Aorta (tissue), 5 donors: Measurements from ENCODE around the gene IRF5. TPM values are rescaled to one million over a fixed set of nuclear protein-coding genes. Genes with fewer than 3 reads are reported as not detected.

Experiments
- ATAC-seq: fragments of 200-7000 bp; cut with Tn5 transposase; one replicate; pipeline ENCODE4 v1.9.1; 2022; ENCODE audit warnings: moderate library complexity; ENCODE audit not compliant: low FRiP score
- DNase-seq, 2 donors: peaks; one replicate each; pipeline ENCODE4 v3.0.0-alpha.2; 2020
- H3K27ac ChIP-seq, 2 donors: one replicate each; pipeline ENCODE4 v1.5.1; 2013; ENCODE audit warnings: low read length in 2 of 2, mild to moderate bottlenecking in 2 of 2, moderate library complexity in 2 of 2, control low read depth in 1 of 2, inconsistent platforms in 1 of 2, low read depth in 1 of 2
- H3K27me3 ChIP-seq, 2 donors: one replicate each; pipeline ENCODE4 v1.6.1; 2013; ENCODE audit warnings: control low read depth in 1 of 2, low read length in 1 of 2, mild to moderate bottlenecking in 1 of 2, moderate library complexity in 1 of 2; ENCODE audit not compliant: insufficient read depth in 2 of 2, control insufficient read depth in 1 of 2
- H3K36me3 ChIP-seq, 2 donors: one replicate each; pipeline ENCODE4 v1.6.1; 2013; ENCODE audit warnings: control low read depth in 1 of 2, low read length in 1 of 2, mild to moderate bottlenecking in 1 of 2; ENCODE audit not compliant: insufficient read depth in 2 of 2, control insufficient read depth in 1 of 2
- H3K4me1 ChIP-seq, 2 donors: one replicate each; pipeline ENCODE4 v1.6.1; 2013; ENCODE audit warnings: low read length in 2 of 2, control low read depth in 1 of 2, mild to moderate bottlenecking in 1 of 2, moderate library complexity in 1 of 2; ENCODE audit not compliant: insufficient read depth in 2 of 2, control insufficient read depth in 1 of 2
- H3K4me3 ChIP-seq, 2 donors: one replicate each; pipeline ENCODE4 v1.5.1; 2013; ENCODE audit warnings: low read length in 2 of 2, control low read depth in 1 of 2, mild to moderate bottlenecking in 1 of 2
- H3K9me3 ChIP-seq: one replicate; pipeline ENCODE4 v1.6.1; 2013; ENCODE audit warnings: mild to moderate bottlenecking, low read length; ENCODE audit not compliant: control insufficient read depth
- WGBS, 2 donors: extraction: QIAGEN DNeasy Blood & Tissue Kit; methylation state at CpG; one replicate each; pipeline ENCODE4 v1.1.7; 2013; 5-methylcytosine and 5-hydroxymethylcytosine counted together
- intact Hi-C, 2 donors: fragments of 100-400 bp; cut with DNase I; formaldehyde crosslinking; loops; one replicate each; pipeline versions ENCODE4 v1.14.2 to v1.15.0; 2022
- long read RNA-seq, 2 donors: library from polyadenylated mRNA; unstranded; transcript quantifications; one replicate each; pipeline ENCODE4 v2.0.0, GENCODE V29; 2020 to 2021
- polyA plus RNA-seq, 2 donors: library from polyadenylated mRNA; stranded (reverse); fragments of 200-250 nt; gene quantifications; one replicate each; pipeline ENCODE4 v1.2.3, GENCODE V29; 2013
- total RNA-seq, 2 donors: library from RNA; stranded (reverse); fragmentation: NEBNext Ultra II Directional; extraction: Animal tissue kit (Norgen Biotek cat#: 25700); gene quantifications; one replicate each; pipeline ENCODE4 v1.2.1, GENCODE V29; 2021
- donor health status: healthy with polysubstance abuse.
- donor health status: Bipolar disorder and iron deficiency.
- donor health status: DM: no; HTN: no; CAD: no.
- donor health status: DM: no; HTN: no; CAD: no.
- donor health status: DM: yes; HTN: yes; CAD: no.

Gene IRF5
- total RNA-seq, result 10 to 100 TPM in 1 of 2 donors, 1 to 10 TPM in 1; 9.6 to 15.5 TPM
- polyA plus RNA-seq, result 1 to 10 TPM; 4.0 to 7.8 TPM
- long read RNA-seq, donor 1, partial matches to known transcripts, result 4 of 14 reads
- long read RNA-seq, donor 1, other reads (novel, unspliced or antisense), result 10 of 14 reads
- long read RNA-seq, donor 2, partial matches to known transcripts, result 3 of 14 reads
- long read RNA-seq, donor 2, other reads (novel, unspliced or antisense), result 7 of 14 reads

DNA sequence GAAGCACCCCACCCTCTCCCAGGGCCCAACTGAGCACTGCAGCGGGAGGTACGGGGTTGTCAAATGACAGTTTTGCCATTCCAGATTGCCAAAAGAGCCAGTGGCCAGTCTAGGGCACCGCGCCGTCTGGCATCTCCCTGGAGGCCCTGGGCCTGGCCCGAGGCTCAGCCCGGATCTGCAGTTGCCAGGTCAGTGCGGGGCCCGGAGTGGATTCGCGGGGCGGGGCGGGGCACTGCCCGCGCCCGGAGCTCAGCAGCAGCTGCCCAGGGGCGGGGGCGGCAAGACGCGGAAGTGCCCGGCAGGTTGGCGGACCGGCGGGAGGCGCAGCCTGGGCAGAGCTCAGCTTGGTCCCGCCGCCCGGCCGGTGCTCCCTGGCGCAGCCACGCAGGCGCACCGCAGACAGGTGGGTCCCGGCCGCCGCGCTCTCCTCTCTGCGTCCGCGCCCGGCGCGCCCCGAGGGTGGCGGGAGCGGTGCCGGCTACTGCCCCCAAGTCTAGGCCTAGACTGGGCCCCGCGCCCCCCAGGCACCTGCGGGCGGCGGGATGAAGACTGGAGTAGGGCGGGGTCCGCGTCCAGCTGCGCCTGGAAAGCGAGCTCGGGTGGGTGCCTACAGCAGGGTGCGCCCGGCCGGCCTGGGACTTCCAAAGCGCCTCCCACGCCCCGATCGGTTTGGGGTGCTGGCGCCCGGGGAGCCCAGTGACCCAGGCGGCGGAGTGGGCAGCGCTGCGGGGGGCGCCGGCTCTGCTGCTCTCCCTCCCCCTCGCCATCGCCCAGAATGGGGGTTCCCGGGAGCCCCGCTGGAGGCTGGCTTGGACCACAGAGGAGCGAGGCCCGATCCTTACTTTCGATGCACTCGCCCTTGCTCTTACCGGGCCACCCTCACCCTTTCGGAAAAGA, at the start of gene IRF5:
Gene IRF5, plus strand, starts transcription at position 281 of the 897 bp plus-strand sequence. CDS start 4,155 bp downstream, outside the sequence.
- no peaks in the 10 kb centered on the region for H3K36me3 ChIP-seq
- intact Hi-C loops, result no loop called here
- H3K27ac ChIP-seq, result no peak within 1 kb of the TSS
- DNase-seq (peak; percentile 74 to 85), ATAC-seq (peak; percentile 49)
- H3K27me3 ChIP-seq, result no peaks in the 10 kb centered on the region
- H3K9me3 ChIP-seq, result no peaks in the 10 kb centered on the region
- WGBS, 2 donors, result 0 to 1% methylated on average over 54 to 83 of the region's 83 CpGs
- peak within 1 kb of the TSS; percentile 60 to 71 for H3K4me3 ChIP-seq
- no peaks in the 10 kb centered on the region for H3K4me1 ChIP-seq

DNA sequence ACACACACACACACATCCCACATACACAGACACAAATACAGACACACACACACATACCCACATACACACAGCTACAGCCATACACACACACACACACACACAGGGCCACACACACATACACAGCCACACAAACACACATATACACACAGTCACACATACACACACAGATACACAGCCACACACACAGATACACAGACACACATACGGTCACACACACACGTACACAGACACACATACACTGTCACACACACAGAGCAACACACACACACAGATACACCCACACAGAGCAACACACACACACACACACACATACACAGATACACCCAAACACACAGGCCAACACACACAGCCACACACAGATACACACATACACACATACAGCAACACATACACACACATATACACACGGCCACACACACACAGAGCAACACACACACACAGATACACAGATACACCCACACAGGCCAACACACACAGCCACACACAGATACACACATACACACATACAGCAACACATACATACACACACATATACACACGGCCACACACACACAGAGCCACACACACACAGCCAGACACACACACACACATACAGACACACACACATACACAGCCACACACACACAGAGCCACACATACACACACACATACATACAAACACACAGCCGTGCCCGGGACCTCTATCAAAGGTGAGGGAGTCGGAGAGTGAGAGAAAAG, 49.5 kb upstream of the IRF5 start:
- peak in 1 of 2 donors; percentile 49 for DNase-seq
- H3K36me3 ChIP-seq, result no peaks in the 10 kb centered on the region
- H3K4me3 ChIP-seq, result no peak overlapping the region
- intact Hi-C loops, result loop anchor here in 1 of 2 donors (10.0 kb wide), 1 partner anchor 413 kb away; the partner anchor contains the start of gene METTL2B
- H3K27me3 ChIP-seq, result no peaks in the 10 kb centered on the region
- 86 to 91% methylated on average over 7 of the region's 7 CpGs for WGBS, 2 donors
- H3K4me1 ChIP-seq, result no peaks in the 10 kb centered on the region
- H3K9me3 ChIP-seq, result no peaks in the 10 kb centered on the region
- H3K27ac ChIP-seq, result no peak overlapping the region
- ATAC-seq, result no peak

GRCh38 chr7:128888756-128889095, 49.0 kb upstream of the IRF5 start:
- 78 to 82% methylated on average over 11 of the region's 11 CpGs for WGBS, 2 donors
- Histone ChIP-seq H3K9me3 (no peaks in the 10 kb centered on the region), H3K4me1 (no peaks in the 10 kb centered on the region), H3K27me3 (no peaks in the 10 kb centered on the region), H3K4me3 (no peak overlapping the region), H3K27ac (no peak overlapping the region), H3K36me3 (no peaks in the 10 kb centered on the region)
- DNase-seq (no peak), ATAC-seq (no peak)
- intact Hi-C loops, result loop anchor here in 1 of 2 donors (10.0 kb wide), 1 partner anchor 414 kb away; the partner anchor contains the start of gene METTL2B

- DNase-seq (peak in 1 of 2 donors; percentile 62), ATAC-seq (no peak)
- Histone ChIP-seq H3K36me3 (no peaks in the 10 kb centered on the region), H3K9me3 (no peaks in the 10 kb centered on the region), H3K4me3 (no peak overlapping the region), H3K27ac (no peak overlapping the region), H3K4me1 (no peaks in the 10 kb centered on the region), H3K27me3 (no peaks in the 10 kb centered on the region)
- WGBS, 2 donors, result 75% methylated on average over 8 of the region's 8 CpGs
- intact Hi-C loops, result loop anchor here in 1 of 2 donors (10.0 kb wide), 1 partner anchor 414 kb away; the partner anchor contains the start of gene METTL2B
These were observed 48.6 kb upstream of the IRF5 start for GRCh38 chr7:128889121-128889520.

DNA sequence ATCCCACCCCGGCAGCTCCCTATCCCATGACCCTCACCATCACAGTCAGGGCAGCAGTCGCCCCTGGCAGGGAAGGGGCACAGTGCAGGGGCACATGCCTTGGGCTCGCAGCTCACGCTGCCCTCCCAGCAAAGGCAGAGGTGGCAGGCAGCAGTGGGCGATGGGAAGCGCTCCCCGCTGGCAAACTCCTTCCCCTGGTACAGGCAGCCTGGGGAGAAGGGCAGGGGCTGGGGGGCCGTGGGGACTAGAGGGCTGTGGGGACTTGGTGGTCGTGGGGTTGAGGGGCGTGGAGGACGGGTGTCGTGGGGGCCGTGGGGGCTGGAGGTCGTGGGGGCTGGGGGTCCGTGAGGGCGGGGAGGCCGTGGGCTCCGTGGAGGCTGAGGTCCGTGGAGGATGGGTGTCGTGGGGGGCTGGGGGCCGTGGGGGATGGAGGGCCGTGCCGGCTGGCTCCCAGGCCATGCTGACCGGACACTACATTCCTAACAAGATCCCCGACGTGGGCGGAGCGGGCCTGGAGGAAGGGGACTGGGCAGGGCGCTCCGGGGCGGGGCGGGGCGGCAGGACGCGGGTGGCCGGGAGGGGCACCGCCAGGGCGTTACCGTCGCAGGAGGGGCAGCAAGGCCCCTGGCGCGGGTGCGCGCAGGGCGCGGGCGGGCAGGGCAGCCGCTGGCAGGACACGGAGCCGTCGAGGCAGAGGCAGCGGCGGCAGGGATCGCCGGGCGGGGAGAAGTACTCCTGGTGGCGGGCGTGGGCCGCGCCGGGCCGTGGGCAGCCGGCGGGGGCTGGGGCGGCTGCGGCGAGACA, 47.2 kb upstream of the IRF5 start:
- Histone ChIP-seq H3K4me3 (no peak overlapping the region), H3K27me3 (no peaks in the 10 kb centered on the region), H3K27ac (no peak overlapping the region), H3K36me3 (no peaks in the 10 kb centered on the region), H3K9me3 (no peaks in the 10 kb centered on the region), H3K4me1 (no peaks in the 10 kb centered on the region)
- 28 to 31% methylated on average over 48 to 67 of the region's 67 CpGs for WGBS, 2 donors
- intact Hi-C loops, result no loop called here
- ATAC-seq (no peak), DNase-seq (peak in 1 of 2 donors; percentile 79)

DNA sequence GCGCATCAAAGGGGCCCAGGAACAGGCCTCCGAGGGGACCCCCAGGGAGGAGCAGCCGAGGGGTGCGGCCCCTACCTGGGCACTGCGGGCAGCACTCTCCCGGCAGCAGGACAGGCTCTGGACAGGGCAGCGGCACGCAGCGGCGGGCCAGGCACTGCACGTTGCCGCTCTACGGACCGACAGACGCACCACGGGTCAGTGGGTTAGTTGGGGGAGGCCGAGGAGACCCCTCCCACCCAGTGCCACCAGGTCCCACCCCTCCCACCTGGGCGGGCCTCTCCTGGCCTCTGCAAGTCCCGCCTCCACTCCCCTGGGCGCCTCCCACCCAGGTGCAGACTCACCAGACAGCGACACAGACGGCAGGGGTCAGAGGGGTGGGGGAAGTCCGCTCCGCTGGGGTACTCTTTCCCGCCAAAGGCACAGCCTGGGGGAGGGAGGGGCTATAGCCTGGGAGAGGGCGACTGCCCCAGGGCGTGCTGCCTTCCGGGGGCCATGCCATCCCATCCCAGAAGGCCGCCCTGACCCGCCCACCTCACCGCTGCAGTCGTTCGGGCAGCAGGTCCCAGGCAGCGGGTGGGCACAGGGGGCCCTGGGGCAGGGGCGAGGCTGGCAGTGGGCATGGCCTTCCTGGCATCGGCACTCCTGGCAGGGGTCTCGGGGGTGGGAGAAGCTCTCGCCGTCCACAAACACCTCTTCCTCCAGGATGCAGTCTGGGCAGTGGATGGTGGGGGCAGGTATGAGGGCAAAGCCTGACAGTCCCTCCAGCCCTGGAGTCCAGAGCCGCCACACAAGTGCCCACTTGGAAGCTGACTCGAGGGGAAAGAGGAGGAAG, 46.4 kb upstream of the IRF5 start:
- H3K27me3 ChIP-seq, result no peaks in the 10 kb centered on the region
- intact Hi-C loops, result no loop called here
- 40 to 49% methylated on average over 32 to 41 of the region's 41 CpGs for WGBS, 2 donors
- no peak overlapping the region for H3K4me3 ChIP-seq
- H3K4me1 ChIP-seq, result no peaks in the 10 kb centered on the region
- H3K9me3 ChIP-seq, result no peaks in the 10 kb centered on the region
- no peak overlapping the region for H3K27ac ChIP-seq
- ATAC-seq (no peak), DNase-seq (peak in 1 of 2 donors; percentile 75)
- H3K36me3 ChIP-seq, result no peaks in the 10 kb centered on the region

GRCh38 chr7:128891942-128892269, 45.8 kb upstream of the IRF5 start:
- 86 to 87% methylated on average over 11 of the region's 11 CpGs for WGBS, 2 donors
- no peaks in the 10 kb centered on the region for H3K36me3 ChIP-seq
- H3K27ac ChIP-seq, result no peak overlapping the region
- no peaks in the 10 kb centered on the region for H3K27me3 ChIP-seq
- DNase-seq, result no peak
- no peak overlapping the region for H3K4me3 ChIP-seq
- no peak for ATAC-seq
- H3K9me3 ChIP-seq, result no peaks in the 10 kb centered on the region
- intact Hi-C loops, result no loop called here
- H3K4me1 ChIP-seq, result no peaks in the 10 kb centered on the region
